A549 (cell line): ENCODE measurements around the gene PCYT2. TPM values are rescaled to one million over a fixed set of nuclear protein-coding genes. Genes with fewer than 3 reads are reported as not detected.
A peak's percentile ranks its signal among the peaks of the same experiment; 100 is the strongest.

Experiments
- ATAC-seq, 2 experiments: fragments of 200-7000 bp in 1 of 2; fragments of >200 bp in 1 of 2; cut with Nextera tagmentation in 1 of 2; cut with Tn5 transposase in 1 of 2; 3 replicates each; pipeline versions ENCODE4 v1.8.0 to v1.9.1; 2018 to 2020; ENCODE audit warnings: mild to moderate bottlenecking in 1 of 2, moderate library complexity in 1 of 2
- CTCF ChIA-PET: fragments of 300-600 bp; sonication (Branson Sonifier 250); formaldehyde crosslinking; extraction: SDS; loops from one replicate; lab custom pipeline; 2021; ENCODE audit warnings: antibody characterized with exemption, inconsistent platforms; lab: Yijun Ruan, JAX
- POLR2A ChIA-PET: fragments of 350-600 bp; formaldehyde crosslinking; extraction: SDS; loops from one replicate; lab custom pipeline; 2021; ENCODE audit warnings: antibody characterized with exemption, inconsistent platforms; lab: Yijun Ruan, JAX
- DNase-seq, 2 experiments: peaks; one replicate each; pipeline versions ENCODE4 v3.0.0 to v3.0.0-alpha.2; 2011 to 2016; ENCODE audit warnings: low read depth in 1 of 2, low spot score in 1 of 2
- FAIRE-seq: peaks from 2 replicates; lab custom pipeline; 2011; peaks lifted over from hg19 to GRCh38; lab: Jason Lieb, UNC
- H3K27ac ChIP-seq, 2 experiments: fragments of >200 bp; sonication (Bioruptor Twin); formaldehyde crosslinking; 3 replicates each; pipeline ENCODE4 v1.5.1; 2016 to 2017
- H3K4me1 ChIP-seq: fragments of >200 bp; sonication (Bioruptor Twin); formaldehyde crosslinking; 3 replicates; pipeline ENCODE4 v1.6.1; 2016
- H3K4me2 ChIP-seq: fragments of >200 bp; sonication (Bioruptor Twin); formaldehyde crosslinking; 3 replicates; pipeline ENCODE4 v1.6.1; 2016
- H3K4me3 ChIP-seq: fragments of >200 bp; sonication (Bioruptor Twin); formaldehyde crosslinking; 3 replicates; pipeline ENCODE4 v1.5.1; 2016
- H3K9me3 ChIP-seq: fragments of >200 bp; sonication (Bioruptor Twin); formaldehyde crosslinking; 3 replicates; pipeline ENCODE4 v1.6.1; 2016
- EHF ChIP-seq: fragments of 250-450 bp; sonication (Bioruptor Pico); IDR thresholded peaks from 2 replicates; pipeline ENCODE4 v1.5.0; 2020; ENCODE audit warnings: mild to moderate bottlenecking
- FOSL2 ChIP-seq, 2 experiments: fragments of 450-650 bp in 1 of 2; fragments of >200 bp in 1 of 2; sonication (Bioruptor Twin) in 1 of 2; formaldehyde crosslinking; IDR thresholded peaks; 2 replicates each; pipeline versions ENCODE4 v1.5.0 to v1.6.1; 2016 to 2020; ENCODE audit warnings: mild to moderate bottlenecking in 1 of 2, moderate library complexity in 1 of 2
- GATA3 ChIP-seq: IDR thresholded peaks from 2 replicates; pipeline ENCODE4 v1.6.1; 2012; ENCODE audit warnings: borderline replicate concordance
- HDAC2 ChIP-seq: fragments of 200-600 bp; sonication (generic); IDR thresholded peaks from 2 replicates; pipeline ENCODE4 v1.6.1; 2016
- HEYL ChIP-seq: fragments of 250-450 bp; sonication (Bioruptor Pico); IDR thresholded peaks from 2 replicates; pipeline ENCODE4 v1.8.0; 2021; ENCODE audit warnings: mild to moderate bottlenecking, moderate library complexity
- HMGXB4 ChIP-seq: fragments of 250-450 bp; sonication (Bioruptor Pico); IDR thresholded peaks from 2 replicates; pipeline ENCODE4 v1.5.0; 2021; ENCODE audit warnings: mild to moderate bottlenecking, moderate library complexity, borderline replicate concordance
- HOXA7 ChIP-seq: fragments of 250-450 bp; sonication (Bioruptor Pico); IDR thresholded peaks from 2 replicates; pipeline ENCODE4 v1.5.0; 2020; ENCODE audit warnings: mild to moderate bottlenecking, moderate library complexity
- JUNB ChIP-seq: fragments of >200 bp; sonication (Bioruptor Twin); formaldehyde crosslinking; IDR thresholded peaks from 2 replicates; pipeline ENCODE4 v1.6.1; 2016
- MAFK ChIP-seq: fragments of 450-650 bp; IDR thresholded peaks from 2 replicates; pipeline ENCODE4 v1.6.1; 2014; ENCODE audit not compliant: partially characterized antibody
- MAZ ChIP-seq: fragments of 150-350 bp; IDR thresholded peaks from 2 replicates; pipeline ENCODE4 v1.6.1; 2014; ENCODE audit warnings: antibody characterized with exemption, low read depth, low read length, borderline replicate concordance
- MYC ChIP-seq: IDR thresholded peaks from 2 replicates; pipeline ENCODE4 v1.6.1; 2012; ENCODE audit warnings: mild to moderate bottlenecking, inconsistent platforms, low read length, improper control_type of control experiment, borderline replicate concordance
- NR3C1 ChIP-seq: fragments of >200 bp; sonication (Bioruptor Twin); formaldehyde crosslinking; IDR thresholded peaks from 3 replicates; pipeline ENCODE4 v1.6.1; 2017
- RAD21 ChIP-seq, 2 experiments: fragments of >200 bp in 1 of 2; sonication (Bioruptor Twin) in 1 of 2; formaldehyde crosslinking in 1 of 2; IDR thresholded peaks in 1 of 2; conservative IDR thresholded peaks in 1 of 2; 2 replicates in 1 of 2; 3 replicates in 1 of 2; pipeline ENCODE4 v1.6.1; 2012 to 2018; ENCODE audit warnings: inconsistent platforms in 1 of 2
- RARB ChIP-seq: fragments of 250-450 bp; sonication (Bioruptor Pico); IDR thresholded peaks from 2 replicates; pipeline ENCODE4 v1.8.0; 2021; ENCODE audit warnings: mild to moderate bottlenecking, moderate library complexity
- REST ChIP-seq: fragments of 200-600 bp; sonication (generic); IDR thresholded peaks from 2 replicates; pipeline ENCODE4 v1.6.1; 2016; ENCODE audit warnings: antibody characterized with exemption, mild to moderate bottlenecking, moderate library complexity
- RFX5 ChIP-seq: fragments of 450-650 bp; IDR thresholded peaks from 2 replicates; pipeline ENCODE4 v1.7.1; 2014; ENCODE audit warnings: antibody characterized with exemption, mild to moderate bottlenecking, moderate library complexity
- TP53 ChIP-seq: fragments of 250-450 bp; sonication (Bioruptor Pico); IDR thresholded peaks from 2 replicates; pipeline ENCODE4 v1.5.0; 2021; ENCODE audit warnings: mild to moderate bottlenecking, moderate library complexity
- ZNF302 ChIP-seq: fragments of 250-450 bp; sonication (Bioruptor Pico); IDR thresholded peaks from 2 replicates; pipeline ENCODE4 v1.9.0; 2021; ENCODE audit warnings: inconsistent platforms, mild to moderate bottlenecking, moderate library complexity
- WGBS: methylation state at CpG from one replicate; pipeline ENCODE4 v1.1.6; 2017; ENCODE audit errors: missing lambda C conversion rate; 5-methylcytosine and 5-hydroxymethylcytosine counted together
- polyA plus RNA-seq, 4 experiments: library from polyadenylated mRNA; depleted of rRNA in 3 of 4; stranded (reverse); fragments of >200 nt; fragmentation: RNase III in 1 of 4; extraction: RNeasy Plus Mini Kit Qiagen cat#74134 plus additional on column Dnase treatment in 1 of 4; gene quantifications; 2 replicates in 3 of 4; 3 replicates in 1 of 4; pipeline ENCODE4 v1.2.3, GENCODE V29; 2011 to 2017
- TF ChIP-seq, protein P1 (sequence below): fragments of 150-350 bp; IDR thresholded peaks from 2 replicates; pipeline ENCODE4 v1.6.1; 2014; ENCODE audit warnings: low read depth, mild to moderate bottlenecking, low read length
- TF ChIP-seq, protein P2 (sequence below): IDR thresholded peaks from 2 replicates; pipeline ENCODE4 v1.6.1; 2012

The PCYT2 gene
- polyA plus RNA-seq, 2 of the 4 experiments (the other 2 are of a cell fraction) = 7.1 to 17.0 TPM

GRCh38 chr17:81952792-81953228 is 41.6 kb upstream of the PCYT2 start:
- POLR2A ChIA-PET = interaction anchor here (0.8 kb wide), 1 partner anchor 70 kb away, joined by 3 read pairs; the partner anchor contains the start of genes CENPX and LRRC45
- FAIRE-seq (no peak), ATAC-seq (peak in 1 of 2 experiments; percentile 6; a peak in 1 of 6 replicates), DNase-seq (no peak)
- Histone ChIP-seq H3K4me1 (no peaks in the 10 kb centered on the region), H3K27ac (no peak overlapping the region), H3K9me3 (no peaks in the 10 kb centered on the region), H3K4me3 (no peak overlapping the region)
- CTCF ChIA-PET = interaction anchor here (0.7 to 17.3 kb wide), 11 partner anchors 9 to 90 kb away, joined by 3 to 170 read pairs (median 7); partner anchors contain the start of genes CENPX, DCXR, LRRC45 and MAFG
- no peak for TF ChIP-seq ZNF302 (CRISPR knock-in tag)
- TF ChIP-seq EHF (CRISPR knock-in tag) = no peak
- TF ChIP-seq, all 56 proteins: peak for 0
- WGBS = 79% methylated on average over 16 of the region's 16 CpGs
- H3K4me2 ChIP-seq = no peak overlapping the region

- CTCF ChIA-PET = interaction anchor here (0.7 to 17.3 kb wide), 7 partner anchors 9 to 91 kb away, joined by 3 to 170 read pairs (median 7); partner anchors contain the start of genes CENPX, LRRC45, MAFG and NOTUM
- TF ChIP-seq NR3C1 (no peak), HEYL (CRISPR knock-in tag) (no peak), JUNB (no peak), REST (no peak), HOXA7 (CRISPR knock-in tag) (no peak)
- TF ChIP-seq, protein P1, sequence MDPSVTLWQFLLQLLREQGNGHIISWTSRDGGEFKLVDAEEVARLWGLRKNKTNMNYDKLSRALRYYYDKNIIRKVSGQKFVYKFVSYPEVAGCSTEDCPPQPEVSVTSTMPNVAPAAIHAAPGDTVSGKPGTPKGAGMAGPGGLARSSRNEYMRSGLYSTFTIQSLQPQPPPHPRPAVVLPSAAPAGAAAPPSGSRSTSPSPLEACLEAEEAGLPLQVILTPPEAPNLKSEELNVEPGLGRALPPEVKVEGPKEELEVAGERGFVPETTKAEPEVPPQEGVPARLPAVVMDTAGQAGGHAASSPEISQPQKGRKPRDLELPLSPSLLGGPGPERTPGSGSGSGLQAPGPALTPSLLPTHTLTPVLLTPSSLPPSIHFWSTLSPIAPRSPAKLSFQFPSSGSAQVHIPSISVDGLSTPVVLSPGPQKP = no peak
- no peaks in the 10 kb centered on the region for H3K4me1 ChIP-seq
- H3K4me2 ChIP-seq = no peak overlapping the region
- H3K4me3 ChIP-seq = no peak overlapping the region
- 63% methylated on average over 13 of the region's 13 CpGs for WGBS
- FAIRE-seq (no peak), DNase-seq (no peak), ATAC-seq (no peak)
- POLR2A ChIA-PET = no interaction called here
- H3K27ac ChIP-seq = no peak overlapping the region
- no peaks in the 10 kb centered on the region for H3K9me3 ChIP-seq
Measured at GRCh38 chr17:81951785-81952684, 40.8 kb upstream of the PCYT2 start.

DNA sequence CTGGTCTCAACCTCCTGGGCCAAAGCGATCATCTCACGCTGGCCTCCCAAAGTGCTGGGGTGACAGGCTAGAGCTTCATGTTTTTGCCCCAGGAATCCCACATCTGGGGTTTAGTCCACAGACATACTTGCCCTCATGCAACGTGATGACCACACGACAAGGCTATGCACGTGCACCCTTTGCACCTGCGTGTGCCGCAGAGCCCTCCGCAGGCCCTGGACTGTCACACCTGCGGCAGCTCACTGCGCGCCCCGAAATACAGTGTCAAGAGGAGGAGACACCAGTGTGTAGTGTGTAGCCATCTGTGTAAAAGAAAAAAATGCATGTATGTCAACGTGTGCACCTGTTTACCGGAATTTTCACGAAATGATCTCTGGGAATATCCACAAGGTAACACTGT is 39.3 kb upstream of the PCYT2 start:
- FAIRE-seq = no peak

More for the DNA sequence above, 39.3 kb upstream of the PCYT2 start:
- POLR2A ChIA-PET = no interaction called here
- ATAC-seq (no peak), DNase-seq (no peak)
- Histone ChIP-seq H3K27ac (no peak overlapping the region), H3K9me3 (no peaks in the 10 kb centered on the region), H3K4me2 (no peak overlapping the region), H3K4me3 (no peak overlapping the region), H3K4me1 (no peaks in the 10 kb centered on the region)
- no peak for TF ChIP-seq MYC
- TF ChIP-seq EHF (CRISPR knock-in tag) = no peak
- TF ChIP-seq FOSL2 (IDR thresholded peaks at IDR 0.05) = no peak
- no peak for TF ChIP-seq FOSL2 (CRISPR knock-in tag; IDR thresholded peaks at IDR 0.05)
- no peak for TF ChIP-seq RFX5
- no peak for TF ChIP-seq MAZ
- TF ChIP-seq, protein P2, sequence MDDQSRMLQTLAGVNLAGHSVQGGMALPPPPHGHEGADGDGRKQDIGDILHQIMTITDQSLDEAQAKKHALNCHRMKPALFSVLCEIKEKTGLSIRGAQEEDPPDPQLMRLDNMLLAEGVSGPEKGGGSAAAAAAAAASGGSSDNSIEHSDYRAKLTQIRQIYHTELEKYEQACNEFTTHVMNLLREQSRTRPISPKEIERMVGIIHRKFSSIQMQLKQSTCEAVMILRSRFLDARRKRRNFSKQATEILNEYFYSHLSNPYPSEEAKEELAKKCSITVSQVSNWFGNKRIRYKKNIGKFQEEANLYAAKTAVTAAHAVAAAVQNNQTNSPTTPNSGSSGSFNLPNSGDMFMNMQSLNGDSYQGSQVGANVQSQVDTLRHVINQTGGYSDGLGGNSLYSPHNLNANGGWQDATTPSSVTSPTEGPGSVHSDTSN = no peak
- no peak for TF ChIP-seq TP53 (CRISPR knock-in tag)
- TF ChIP-seq MAFK = no peak
- TF ChIP-seq HDAC2 = no peak
- no peak for TF ChIP-seq RAD21 (conservative IDR thresholded peaks at IDR 0.05 in 1 of 2, IDR thresholded peaks at IDR 0.05 in 1 of 2)
- no peak for TF ChIP-seq RARB (CRISPR knock-in tag)
- TF ChIP-seq HEYL (CRISPR knock-in tag) = no peak
- TF ChIP-seq HMGXB4 (CRISPR knock-in tag) = no peak
- no peak for TF ChIP-seq GATA3
- 86% methylated on average over 15 of the region's 15 CpGs for WGBS
- CTCF ChIA-PET = interaction anchor here (0.6 to 17.3 kb wide), 8 partner anchors 9 to 149 kb away, joined by 3 to 170 read pairs (median 4); partner anchors contain the start of genes CENPX, LRRC45 and NOTUM
